Activated CD4-positive, CD25-positive, alpha-beta regulatory T cell treated with anti-CD3 and anti-CD28 coated beads, Interleukin-2, amount 50 U/mL, for 24 hours (primary cell): ENCODE measurements around the gene TUBGCP3.

Source experiments
- ATAC-seq, 2 donors: fragments of 150-1000 bp; cut with Tn5 transposase; one replicate each; pipeline ENCODE4 v1.10.0; 2021; ENCODE audit warnings: mild to moderate bottlenecking in 1 of 2, moderate library complexity in 1 of 2

TUBGCP3 gene

GRCh38 chr13:112473818-112474217 lies 114.1 kb downstream of the TUBGCP3 start:
- ATAC-seq = no peak

DNA sequence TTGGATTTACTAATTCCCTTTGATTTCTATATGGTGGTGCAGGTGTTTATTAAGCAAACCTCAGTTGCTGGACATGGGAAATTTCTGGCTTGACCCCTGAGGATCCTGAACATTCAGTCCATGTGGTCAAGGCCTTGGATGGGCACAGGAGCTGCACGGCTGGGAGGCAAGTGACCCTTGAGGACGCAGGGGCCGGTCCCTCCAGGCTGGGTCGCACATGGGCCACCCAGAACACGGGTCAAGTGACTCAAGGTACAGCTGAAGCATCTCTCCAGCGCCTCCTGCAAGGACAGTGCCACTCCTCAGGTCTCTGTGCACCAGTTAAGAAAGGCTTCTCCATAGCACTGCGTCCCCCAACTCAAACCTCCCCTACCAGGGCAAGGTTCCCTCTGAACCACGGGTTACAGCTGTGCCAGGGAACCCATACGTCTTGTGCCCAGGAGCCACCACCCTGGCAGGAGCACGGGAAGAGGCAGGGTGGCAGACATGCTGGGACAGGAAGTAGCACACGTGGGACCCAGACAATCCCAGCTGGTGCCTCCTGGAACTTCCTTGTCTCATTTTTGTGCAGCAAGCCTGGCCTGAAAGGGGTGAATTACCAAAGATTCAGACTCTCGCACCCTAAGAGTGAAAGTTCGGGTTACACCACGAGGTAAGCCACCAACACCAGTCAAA lies 118.7 kb downstream of the TUBGCP3 start:
- no peak for ATAC-seq

DNA sequence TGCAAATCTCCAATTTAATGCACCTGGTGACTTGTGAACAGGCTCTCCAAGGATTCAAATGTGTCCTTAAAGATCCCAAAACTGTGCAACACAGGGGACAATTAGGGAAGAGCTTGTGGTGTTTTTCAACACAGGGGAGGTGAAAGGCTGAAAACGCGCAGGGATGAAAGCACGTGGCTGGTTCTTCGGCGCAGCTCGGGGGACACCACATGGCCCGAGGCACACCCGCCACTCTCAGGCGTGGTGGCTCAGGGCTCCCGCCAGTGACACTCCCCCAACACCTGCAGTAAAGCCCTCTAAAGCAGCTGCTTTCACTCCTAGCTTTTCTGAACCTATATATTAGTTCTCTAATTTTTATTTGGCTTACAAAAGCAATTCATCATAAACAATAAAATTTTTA lies 119.9 kb downstream of the TUBGCP3 start:
- ATAC-seq = no peak

DNA sequence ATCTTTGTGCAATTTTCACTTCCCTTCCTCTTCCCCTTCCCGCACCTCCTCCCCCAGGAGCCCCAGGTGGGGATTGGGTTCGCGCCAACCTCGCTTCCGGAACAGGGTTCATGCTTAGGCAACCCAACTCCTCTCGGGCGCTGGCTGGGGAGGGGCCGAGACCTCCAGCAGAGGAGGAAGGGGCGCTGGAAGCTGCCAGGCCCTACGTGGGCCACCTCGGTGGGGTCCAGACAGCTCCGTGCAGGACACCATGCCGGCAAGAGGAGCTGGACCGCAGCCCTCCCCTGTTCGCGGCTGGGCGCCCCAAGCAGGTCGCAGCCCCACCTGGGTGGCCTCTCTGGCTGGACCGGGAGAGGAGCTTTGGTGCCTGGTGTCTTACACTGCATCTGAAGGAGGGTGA lies 120.7 kb downstream of the TUBGCP3 start:
- ATAC-seq = no peak

DNA sequence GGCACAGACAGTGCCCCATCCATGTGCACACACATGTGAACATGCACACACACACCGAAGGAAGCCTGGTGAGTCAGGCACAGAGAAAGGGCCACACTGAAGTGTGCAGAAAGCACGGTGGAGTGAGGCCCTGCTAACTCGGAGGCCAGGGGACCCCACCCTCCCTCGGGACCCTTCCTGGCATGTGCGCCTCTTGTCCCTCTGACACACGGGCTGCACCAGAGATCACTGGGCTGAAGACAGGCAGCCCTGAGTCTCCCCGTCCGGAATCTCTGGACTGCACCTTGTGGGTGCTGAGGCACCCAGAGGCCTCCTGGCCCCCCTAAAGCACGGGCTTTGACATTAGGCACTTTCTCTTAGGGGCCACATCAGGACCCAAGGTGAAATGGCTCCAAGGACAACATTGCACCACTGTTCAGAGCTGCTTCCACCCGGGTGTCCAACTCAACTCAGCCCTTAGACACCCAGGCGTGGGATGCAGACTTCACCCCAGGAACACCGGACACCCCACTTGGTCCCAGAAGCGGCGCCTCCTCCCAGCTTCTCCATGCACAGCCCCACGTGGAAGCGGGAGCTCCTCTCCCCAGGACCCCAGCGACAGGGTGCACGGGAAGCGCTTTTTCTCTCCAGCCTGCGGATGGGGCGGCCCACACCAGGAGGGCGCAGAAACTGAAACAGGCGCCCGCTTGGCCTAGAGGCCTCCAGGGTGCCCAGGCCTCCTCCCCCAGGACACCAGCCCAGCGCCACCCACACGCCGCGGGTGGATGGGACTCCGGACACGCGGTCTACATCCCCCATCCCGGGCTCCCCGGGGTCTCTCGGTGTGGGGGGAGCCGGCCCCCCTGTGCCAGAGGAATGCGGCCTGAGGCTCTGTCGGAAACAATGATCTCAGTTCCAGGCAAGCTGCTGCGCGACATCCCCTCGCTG lies 121.6 kb downstream of the TUBGCP3 start:
- ATAC-seq = no peak

DNA sequence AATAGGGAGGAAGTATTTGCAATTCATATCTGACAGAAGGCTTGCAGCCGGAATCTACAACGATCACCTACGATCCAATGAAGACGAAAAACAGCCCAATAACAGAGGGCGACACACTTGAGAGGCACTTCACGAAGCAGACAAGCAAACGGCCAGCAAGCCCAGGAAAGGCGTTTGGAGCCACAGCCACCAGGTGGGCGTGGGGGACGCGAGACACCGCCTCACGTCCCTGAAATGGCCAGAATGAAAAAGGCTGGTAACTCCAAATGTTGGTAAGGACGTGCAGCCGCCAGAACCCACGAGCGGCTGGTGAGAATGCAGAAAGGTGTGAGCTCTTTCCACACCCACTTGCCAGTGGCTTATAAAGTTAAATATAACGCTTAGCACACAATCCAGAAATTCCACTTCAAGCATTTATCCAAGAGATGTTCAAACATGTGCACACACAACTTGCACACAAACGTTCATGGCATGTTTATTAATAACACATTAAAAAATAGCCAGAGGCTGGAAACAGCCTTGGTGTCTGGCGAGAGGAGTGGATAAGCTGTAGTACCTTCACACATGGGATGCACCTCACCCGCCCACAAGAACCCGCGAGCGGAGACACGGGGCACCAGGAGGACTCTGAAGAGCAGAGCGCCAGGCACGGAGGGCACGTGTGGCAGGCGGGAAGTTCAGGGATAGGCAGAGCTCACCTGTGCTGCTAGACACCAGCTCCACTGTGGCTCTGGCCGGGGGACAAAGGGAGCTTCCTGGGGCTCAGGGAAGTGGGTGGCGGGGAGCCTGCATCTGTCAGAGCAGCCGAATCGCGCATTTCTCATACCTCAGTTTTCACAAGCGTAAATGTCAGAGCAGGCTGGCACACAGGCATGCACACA lies 122.5 kb downstream of the TUBGCP3 start:
- no peak for ATAC-seq

DNA sequence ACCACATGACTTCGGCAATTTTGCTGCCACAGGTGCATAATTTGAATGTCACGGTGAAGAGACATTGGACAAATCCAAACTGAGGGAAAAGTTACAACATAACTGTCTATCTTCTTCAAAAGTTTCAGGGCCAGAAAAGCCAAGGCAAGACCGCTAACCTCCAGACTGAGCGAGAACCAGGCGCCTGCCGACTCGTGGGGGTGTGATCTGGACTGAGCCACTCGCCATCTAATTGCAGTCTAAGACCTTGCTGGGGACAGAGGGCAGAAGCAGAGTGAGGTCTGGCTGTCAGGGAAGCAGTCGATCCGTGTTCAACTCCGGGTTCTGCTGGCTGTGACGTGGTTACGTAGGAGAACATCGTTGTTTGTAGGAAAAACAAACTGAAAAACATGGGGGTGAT lies 123.2 kb downstream of the TUBGCP3 start:
- no peak for ATAC-seq

GRCh38 chr13:112462408-112462807 lies 125.5 kb downstream of the TUBGCP3 start:
- no peak for ATAC-seq

- no peak for ATAC-seq
These were observed 130.5 kb downstream of the TUBGCP3 start for GRCh38 chr13:112457485-112457884.

- no peak for ATAC-seq
These were observed 130.9 kb downstream of the TUBGCP3 start for GRCh38 chr13:112457081-112457480.

DNA sequence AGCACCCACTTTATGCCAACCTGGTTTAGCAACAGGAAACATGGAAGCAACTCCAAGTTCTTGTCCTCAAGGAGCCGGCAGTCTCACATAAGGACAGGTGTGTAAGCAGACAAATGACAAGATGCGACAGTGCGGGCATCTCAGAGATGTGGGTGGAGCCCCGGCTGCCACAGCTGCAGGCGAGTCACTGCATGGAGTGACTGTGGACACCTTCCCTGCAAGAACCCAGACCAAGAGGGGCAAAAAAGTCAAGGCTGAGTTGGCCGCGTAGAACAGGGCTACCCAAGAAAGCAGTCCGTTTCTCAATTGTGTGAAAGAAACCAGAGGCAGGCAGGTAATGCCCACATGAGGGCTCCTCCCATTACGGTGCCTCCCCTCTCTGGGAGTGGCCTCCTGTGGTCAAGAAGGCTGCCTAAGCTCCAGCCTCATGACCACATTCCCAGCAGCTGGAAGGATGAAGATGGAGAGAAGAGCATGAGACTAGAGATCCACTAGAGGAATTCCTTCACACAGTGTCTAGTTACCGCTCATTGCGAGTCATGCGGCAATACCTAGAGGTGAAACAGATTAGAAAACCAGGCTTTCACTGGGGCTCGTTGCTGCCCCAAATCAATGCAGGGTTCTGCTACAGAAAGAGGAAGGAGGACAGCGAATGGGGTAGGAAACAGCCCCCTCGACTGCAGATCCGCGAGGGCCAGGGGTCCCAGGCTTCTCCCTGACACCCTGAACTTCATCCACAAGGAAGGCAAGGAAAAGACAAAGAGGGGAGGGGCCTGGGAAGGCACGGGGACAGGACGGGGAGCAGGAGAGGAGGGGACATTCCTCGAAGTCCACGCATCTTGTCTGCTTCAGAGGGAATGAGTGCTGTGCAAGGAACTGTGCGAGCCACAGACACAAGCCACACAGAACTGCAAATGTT lies 131.6 kb downstream of the TUBGCP3 start:
- ATAC-seq = no peak

DNA sequence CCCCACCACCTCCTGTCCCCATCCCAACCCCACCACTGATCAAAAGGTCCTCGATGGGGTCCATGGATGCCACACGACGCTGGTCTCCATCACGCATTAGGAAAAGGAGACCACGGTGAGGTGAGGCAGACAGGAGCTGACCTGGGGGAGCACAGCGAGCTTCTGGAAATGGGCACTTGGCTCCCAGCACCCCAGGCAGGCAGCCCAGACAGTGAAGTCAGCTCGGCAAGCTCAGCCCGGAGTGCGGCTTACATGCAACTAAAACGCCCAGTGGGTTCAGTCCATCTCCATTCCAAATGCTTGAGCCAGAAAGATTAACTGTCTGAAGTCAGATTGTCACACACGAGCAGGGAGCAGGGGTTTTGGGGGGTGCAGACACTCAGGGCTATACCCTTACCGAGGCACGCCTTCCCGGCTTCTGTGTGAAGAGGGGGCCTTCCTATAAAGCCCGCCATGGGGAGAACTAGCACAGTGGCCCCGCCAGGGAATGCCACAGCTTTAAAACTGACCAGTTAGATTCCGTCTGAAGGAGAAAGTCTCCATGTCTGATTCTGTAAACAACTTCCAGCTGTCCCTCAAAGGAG lies 132.4 kb downstream of the TUBGCP3 start:
- no peak for ATAC-seq

- no peak for ATAC-seq
These were observed 133.2 kb downstream of the TUBGCP3 start for GRCh38 chr13:112454648-112455334.

DNA sequence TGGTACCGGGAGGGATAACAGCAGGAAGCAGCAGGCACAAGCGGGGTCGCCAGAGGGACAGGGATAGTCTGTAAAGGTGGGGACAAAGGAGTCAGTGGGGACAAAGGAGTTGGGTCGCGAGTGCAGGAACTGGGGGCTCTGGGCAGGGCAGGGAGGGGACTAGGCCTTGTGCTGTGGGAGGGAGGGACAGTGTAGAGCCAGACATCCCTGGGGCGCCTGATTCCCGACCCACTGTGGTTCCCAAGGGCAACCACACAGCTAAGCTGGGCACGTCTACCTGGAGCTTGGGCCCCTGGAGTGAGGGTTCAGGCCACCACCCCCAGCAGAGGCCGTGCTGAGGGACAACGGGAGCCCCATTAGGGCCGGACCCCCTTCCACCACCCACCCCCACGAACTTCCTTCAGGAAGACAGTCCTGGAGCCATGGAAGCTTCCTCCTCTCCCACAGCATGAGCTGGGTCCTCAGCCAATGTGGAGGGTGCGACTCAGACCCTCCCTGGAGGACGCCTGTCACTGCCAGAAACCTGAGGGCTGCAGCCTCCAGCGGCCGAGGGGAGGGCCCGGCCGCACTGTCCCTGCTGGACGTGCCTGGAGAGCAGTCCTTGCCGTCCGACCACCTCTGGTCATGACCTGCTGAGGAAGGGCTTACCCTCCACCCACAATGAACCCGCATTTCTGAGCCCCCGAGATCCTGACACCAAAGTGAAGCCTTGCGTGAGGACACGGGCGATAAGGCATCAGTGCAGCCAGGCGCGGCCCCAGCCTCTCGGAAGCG lies 133.9 kb downstream of the TUBGCP3 start:
- ATAC-seq = no peak

- ATAC-seq = no peak
These were observed 134.6 kb downstream of the TUBGCP3 start for GRCh38 chr13:112453207-112453829.

DNA sequence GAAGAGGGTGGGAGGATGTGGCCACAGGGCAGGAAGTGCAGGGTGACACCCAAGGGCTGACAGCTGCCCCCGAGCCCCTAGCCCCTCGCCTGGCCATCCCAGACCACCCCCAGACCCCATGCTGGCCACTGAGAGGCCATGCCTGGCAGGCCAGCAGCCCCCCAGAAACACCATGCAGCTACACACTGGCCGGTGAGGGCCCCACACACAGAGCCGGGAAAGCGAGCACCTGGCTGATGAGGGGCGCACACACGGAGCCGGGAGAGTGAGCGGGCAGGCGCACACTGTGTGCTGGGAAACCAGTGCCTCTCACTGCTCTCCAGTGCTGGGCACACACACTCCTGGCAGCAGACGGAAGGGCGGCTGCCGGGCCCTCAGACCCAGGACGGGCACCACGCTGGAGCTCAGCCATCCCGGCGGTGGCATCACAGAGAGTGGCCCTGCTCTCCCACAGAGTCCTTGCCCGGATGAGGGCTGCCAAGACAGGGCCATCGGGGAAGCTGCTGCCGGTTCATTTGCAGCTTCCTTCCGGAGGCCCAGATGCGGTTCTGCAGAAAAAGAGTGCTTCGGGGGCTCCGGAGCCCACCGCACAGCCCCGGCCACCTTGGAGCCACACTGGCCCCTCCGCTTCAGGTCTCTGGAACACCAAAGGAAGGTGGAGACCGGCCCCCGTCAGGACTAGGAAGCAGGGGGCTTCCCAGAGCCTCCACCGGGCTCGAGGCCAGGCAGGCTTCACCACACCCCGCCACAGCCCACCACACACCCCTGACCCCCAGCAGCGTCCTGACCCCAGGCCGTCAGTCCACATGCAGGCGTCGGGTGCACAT lies 135.4 kb downstream of the TUBGCP3 start:
- ATAC-seq = no peak

- no peak for ATAC-seq
These were observed 136.2 kb downstream of the TUBGCP3 start for GRCh38 chr13:112451512-112452379.

DNA sequence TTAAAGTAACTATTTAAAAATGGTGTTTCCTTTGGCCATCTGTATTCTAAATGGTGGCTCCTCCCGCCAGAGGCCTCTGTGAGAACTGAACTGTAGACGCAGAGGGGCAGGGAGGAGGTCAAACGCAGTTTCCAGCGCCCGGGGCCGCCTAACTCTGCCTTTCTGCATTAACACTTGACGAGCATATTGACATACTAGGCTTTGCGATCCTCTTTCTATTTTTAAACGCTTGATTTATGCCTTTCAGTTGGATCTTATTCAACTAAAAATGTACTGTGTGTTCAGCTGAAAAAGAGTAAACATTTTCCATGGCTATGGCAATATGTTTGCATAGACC lies 137.1 kb downstream of the TUBGCP3 start:
- ATAC-seq = no peak
